Skeletal muscle tissue (tissue), 4 donors: ENCODE data around the gene BNC2. TPM values are rescaled to one million over a fixed set of nuclear protein-coding genes. Genes with fewer than 3 reads are reported as not detected.

Experiments used
- H3K27ac ChIP-seq: one replicate; pipeline ENCODE4 v1.7.0; 2013; ENCODE audit warnings: mild to moderate bottlenecking, low read depth, low read length, inconsistent platforms
- H3K27me3 ChIP-seq, 3 donors: one replicate each; pipeline ENCODE4 v1.7.0; 2013; ENCODE audit warnings: low read length in 3 of 3; ENCODE audit not compliant: control insufficient read depth in 3 of 3, insufficient read depth in 3 of 3
- H3K36me3 ChIP-seq, 3 donors: one replicate each; pipeline ENCODE4 v1.7.0; 2013; ENCODE audit warnings: low read length in 3 of 3; ENCODE audit not compliant: control insufficient read depth in 3 of 3, insufficient read depth in 3 of 3
- H3K4me1 ChIP-seq, 3 donors: one replicate each; pipeline ENCODE4 v1.7.0; 2013; ENCODE audit warnings: low read length in 3 of 3, mild to moderate bottlenecking in 3 of 3; ENCODE audit not compliant: control insufficient read depth in 3 of 3, insufficient read depth in 3 of 3
- H3K4me3 ChIP-seq, 3 donors: one replicate each; pipeline ENCODE4 v1.7.0; 2013; ENCODE audit warnings: low read length in 3 of 3
- H3K9ac ChIP-seq, 3 donors: one replicate each; pipeline ENCODE4 v1.7.0; 2013; ENCODE audit warnings: low read length in 3 of 3, mild to moderate bottlenecking in 3 of 3, moderate library complexity in 2 of 3, low read depth in 1 of 3
- H3K9me3 ChIP-seq, 3 donors: one replicate each; pipeline ENCODE4 v1.7.0; 2013; ENCODE audit warnings: low read length in 3 of 3; ENCODE audit not compliant: control insufficient read depth in 3 of 3
- total RNA-seq: library from RNA; depleted of rRNA; stranded (reverse); fragments of >200 nt; gene quantifications from one replicate; pipeline ENCODE4 v1.2.3, GENCODE V29; 2014
- donor health status: Osteomylitis.

The BNC2 gene
- total RNA-seq, 1 donor from 2014 or later: 10.4 TPM

DNA sequence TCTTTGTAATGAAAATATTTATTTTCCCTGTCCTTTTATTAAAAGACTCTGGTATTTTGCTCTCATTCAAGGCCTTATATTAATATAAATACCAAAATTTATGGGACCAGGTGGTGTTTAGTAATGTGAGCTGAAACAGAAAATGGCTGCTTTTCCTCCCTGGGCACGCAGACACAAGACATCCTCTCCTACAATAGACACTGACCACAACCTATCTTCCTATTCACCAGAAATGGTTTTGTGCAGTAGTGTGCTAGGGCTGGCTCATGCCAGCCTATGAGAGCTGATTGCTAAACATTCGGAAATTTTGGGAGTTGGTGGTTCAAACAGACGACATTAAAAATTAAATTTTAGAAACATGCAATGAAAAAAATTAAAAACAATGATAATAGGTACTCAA is 338.2 kb downstream of the BNC2 start:
- H3K36me3 ChIP-seq: no peaks in the 10 kb centered on the region
- H3K27me3 ChIP-seq: no peaks in the 10 kb centered on the region
- H3K4me3 ChIP-seq: no peak overlapping the region
- no peak overlapping the region for H3K27ac ChIP-seq
- no peak overlapping the region for H3K9ac ChIP-seq
- H3K4me1 ChIP-seq: peaks cover 0 to 5% (median 4%) of the 10 kb centered on the region in 3 donors
- no peaks in the 10 kb centered on the region for H3K9me3 ChIP-seq

DNA sequence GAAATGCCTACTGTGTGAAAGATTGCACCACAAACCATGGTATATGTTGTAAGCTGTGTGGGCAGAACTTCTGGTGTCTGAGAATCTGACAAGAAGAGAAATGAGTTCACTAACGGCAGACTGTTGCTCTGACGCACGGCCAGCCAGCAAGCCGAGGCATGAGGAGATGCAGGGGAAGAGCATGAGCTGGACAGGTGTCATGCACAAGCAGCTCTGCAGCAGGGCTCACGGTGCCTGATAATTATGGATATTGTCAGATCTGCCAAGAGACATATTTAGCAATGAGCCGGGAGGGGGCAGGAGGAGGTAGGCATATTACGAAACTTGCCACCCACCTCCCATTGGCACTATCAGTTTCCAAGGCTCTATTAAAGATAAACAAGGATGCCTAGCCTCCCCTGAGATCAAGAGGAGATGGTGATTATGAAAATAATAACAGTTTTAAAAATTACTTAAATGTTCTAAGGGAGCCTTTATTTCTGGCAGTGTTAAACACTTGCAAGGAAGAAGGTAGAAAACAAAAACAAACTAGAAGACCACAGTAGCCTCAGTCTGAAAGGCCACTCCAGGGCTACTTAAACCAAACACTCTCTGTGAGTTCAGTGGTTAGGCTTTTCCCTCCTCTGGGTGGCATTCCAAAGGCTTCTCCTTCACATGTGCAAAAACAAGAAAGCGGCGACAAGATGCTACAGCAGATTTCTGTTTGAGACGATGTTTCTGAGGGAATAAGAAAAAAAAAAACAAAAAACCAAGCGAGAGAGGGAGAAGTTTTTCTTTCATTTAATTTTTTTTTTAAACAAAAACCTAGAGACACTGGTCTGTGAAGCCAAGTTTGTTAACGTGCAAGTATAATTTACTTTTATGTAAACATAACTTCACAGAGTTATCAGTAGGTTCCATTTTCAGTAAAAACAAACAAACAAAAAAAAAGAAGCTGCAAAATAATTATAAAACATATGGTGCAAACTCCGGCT is 339.5 kb downstream of the BNC2 start:
- Histone ChIP-seq H3K27ac (no peak overlapping the region), H3K36me3 (no peaks in the 10 kb centered on the region), H3K27me3 (no peaks in the 10 kb centered on the region), H3K9me3 (no peaks in the 10 kb centered on the region), H3K4me3 (no peak overlapping the region), H3K9ac (peak overlapping the region in 1 of 3 donors; percentile 54), H3K4me1 (peaks cover 0 to 5% (median 4%) of the 10 kb centered on the region in 3 donors)

DNA sequence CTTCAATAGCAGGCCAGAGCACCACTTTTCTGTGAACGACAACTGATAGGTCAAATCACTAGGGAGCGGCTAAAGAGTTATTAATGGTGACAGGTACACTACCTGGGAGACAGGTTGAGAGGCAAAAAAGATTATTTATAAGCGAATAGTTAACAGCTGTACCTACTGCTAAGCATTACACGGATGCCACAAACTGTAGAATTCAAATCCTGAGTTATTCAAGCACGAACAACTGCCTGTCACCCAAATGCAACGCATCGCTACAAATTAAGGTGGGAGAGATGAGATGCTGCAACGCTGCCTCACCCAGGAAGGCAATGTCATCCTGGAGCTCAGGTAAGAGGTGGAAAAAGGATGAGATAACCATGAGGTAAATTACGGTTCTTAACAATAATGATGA is 342.9 kb downstream of the BNC2 start:
- no peak overlapping the region for H3K9ac ChIP-seq
- H3K4me1 ChIP-seq: peaks cover 0 to 5% (median 4%) of the 10 kb centered on the region in 3 donors

DNA sequence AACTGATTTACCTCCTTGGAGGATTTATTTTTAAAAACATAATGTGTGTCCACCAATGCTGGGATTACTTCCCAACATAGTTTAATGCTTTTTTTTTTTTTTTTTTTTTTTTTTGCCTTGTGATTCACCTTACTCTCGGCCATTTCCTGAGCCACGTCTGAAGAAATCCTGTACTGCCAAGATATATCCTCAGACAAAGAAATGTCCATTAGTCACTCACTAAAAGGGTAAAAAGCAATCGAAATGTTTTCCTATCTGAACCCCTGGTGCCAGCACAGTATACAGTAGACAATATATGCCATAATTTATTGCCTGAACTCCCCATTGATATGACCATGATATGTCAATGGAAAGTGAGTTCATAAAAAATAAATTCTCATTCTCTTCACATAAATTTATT is 344.1 kb downstream of the BNC2 start:
- Histone ChIP-seq H3K4me1 (peaks cover 0 to 11% (median 10%) of the 10 kb centered on the region in 3 donors), H3K9ac (no peak overlapping the region), H3K4me3 (no peak overlapping the region), H3K27me3 (no peaks in the 10 kb centered on the region), H3K27ac (no peak overlapping the region), H3K9me3 (no peaks in the 10 kb centered on the region), H3K36me3 (no peaks in the 10 kb centered on the region)

More for the DNA sequence above, 342.9 kb downstream of the BNC2 start:
- Histone ChIP-seq H3K36me3 (no peaks in the 10 kb centered on the region), H3K4me3 (no peak overlapping the region), H3K9me3 (no peaks in the 10 kb centered on the region), H3K27ac (no peak overlapping the region), H3K27me3 (no peaks in the 10 kb centered on the region)

DNA sequence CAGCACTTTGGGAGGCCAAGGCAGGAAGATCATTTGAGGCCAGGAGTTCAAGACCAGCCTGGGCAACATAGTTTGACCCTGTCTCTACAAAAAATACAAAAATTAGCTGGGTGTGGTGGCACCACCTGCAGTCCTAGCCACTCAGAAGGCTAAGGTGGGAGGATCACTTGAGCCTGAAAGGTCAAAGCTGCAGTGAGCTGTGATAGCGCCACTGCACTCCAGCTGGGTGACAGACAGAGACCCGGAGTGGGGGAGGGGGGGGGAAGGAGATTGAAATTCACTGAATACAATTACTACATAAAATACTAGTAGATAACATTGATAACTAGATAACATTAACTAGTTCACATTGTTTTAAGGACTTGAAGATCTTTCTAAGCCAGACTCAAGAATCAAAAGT is 345.6 kb downstream of the BNC2 start:
- Histone ChIP-seq H3K4me3 (no peak overlapping the region), H3K27ac (no peak overlapping the region), H3K9me3 (no peaks in the 10 kb centered on the region), H3K27me3 (no peaks in the 10 kb centered on the region), H3K9ac (no peak overlapping the region), H3K4me1 (peaks cover 0 to 7% (median 7%) of the 10 kb centered on the region in 3 donors), H3K36me3 (no peaks in the 10 kb centered on the region)

DNA sequence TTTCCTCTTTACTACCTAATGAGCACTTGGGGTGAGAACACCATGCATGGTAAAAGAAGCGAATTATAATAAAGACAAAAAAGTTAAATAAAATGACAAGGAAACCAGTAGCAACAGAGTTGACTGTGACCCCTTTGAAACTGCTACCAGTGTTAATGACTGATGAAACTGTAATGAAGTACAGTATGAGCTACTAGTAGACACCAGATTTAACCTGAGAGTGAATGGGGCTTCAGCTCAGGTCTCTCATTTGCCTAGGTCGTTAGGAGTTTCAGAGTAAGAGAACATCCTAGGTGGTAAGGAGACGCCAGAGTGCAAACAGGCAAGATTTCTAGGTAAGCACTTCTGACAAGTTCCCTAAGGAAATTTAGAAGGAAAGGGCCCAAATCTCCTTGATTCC is 346.4 kb downstream of the BNC2 start:
- Histone ChIP-seq H3K9ac (no peak overlapping the region), H3K9me3 (no peaks in the 10 kb centered on the region), H3K4me3 (no peak overlapping the region), H3K36me3 (no peaks in the 10 kb centered on the region), H3K27me3 (no peaks in the 10 kb centered on the region), H3K27ac (no peak overlapping the region), H3K4me1 (peaks cover 0 to 7% (median 7%) of the 10 kb centered on the region in 3 donors)

DNA sequence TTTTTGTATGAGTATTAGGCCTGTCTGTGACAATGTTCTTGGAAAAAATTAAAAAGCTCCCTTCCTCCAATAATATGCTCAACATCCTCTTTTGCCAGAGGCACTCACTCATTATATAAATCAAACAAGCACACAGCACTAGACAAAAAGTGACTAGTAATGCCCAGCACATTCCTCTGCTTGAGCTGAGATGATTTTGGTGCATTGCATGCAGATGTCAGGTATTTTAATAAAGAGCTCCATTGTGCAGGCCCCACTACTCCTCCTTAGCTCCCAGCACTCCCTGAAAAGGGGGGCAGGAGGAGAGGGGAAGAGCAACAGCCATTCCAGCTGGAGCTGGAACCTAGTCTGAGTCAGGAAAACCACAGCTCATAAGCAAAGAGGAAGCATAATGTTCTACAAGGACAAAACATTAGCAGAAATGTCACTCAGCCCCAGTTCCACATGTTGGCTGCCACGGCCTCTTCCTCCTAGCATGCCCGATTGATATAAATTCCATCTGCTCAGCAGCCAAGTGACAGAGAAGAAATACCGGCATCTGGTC is 348.5 kb downstream of the BNC2 start:
- peak overlapping the region; percentile 52 for H3K27ac ChIP-seq
- no peak overlapping the region for H3K9ac ChIP-seq
- no peaks in the 10 kb centered on the region for H3K27me3 ChIP-seq
- no peaks in the 10 kb centered on the region for H3K36me3 ChIP-seq
- no peak overlapping the region for H3K4me3 ChIP-seq
- peaks cover 0 to 7% (median 7%) of the 10 kb centered on the region in 3 donors for H3K4me1 ChIP-seq
- H3K9me3 ChIP-seq: no peaks in the 10 kb centered on the region

DNA sequence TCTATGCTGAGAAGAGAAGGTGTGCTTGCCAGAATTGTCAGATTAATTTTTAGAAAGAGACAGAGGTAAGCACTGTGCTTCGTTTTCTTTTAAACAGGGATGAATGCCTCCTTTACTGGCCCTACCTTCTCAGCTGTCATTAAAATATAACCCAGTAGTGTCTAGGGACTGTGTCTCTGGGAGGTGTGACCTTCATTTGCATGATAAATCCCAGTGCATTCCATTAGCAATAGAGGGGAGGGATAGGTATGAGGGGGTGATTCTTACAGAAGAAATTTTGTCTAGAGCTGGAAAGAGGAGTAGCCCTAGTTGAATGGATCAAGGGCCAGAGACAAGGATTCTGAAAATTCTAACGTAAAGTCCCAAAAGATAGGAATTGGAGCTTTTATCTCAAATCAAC is 351.5 kb downstream of the BNC2 start:
- no peak overlapping the region for H3K27ac ChIP-seq
- H3K27me3 ChIP-seq: no peaks in the 10 kb centered on the region
- H3K4me3 ChIP-seq: no peak overlapping the region
- no peaks in the 10 kb centered on the region for H3K9me3 ChIP-seq
- no peak overlapping the region for H3K9ac ChIP-seq
- no peaks in the 10 kb centered on the region for H3K36me3 ChIP-seq
- H3K4me1 ChIP-seq: peaks cover 0 to 14% (median 7%) of the 10 kb centered on the region in 3 donors

DNA sequence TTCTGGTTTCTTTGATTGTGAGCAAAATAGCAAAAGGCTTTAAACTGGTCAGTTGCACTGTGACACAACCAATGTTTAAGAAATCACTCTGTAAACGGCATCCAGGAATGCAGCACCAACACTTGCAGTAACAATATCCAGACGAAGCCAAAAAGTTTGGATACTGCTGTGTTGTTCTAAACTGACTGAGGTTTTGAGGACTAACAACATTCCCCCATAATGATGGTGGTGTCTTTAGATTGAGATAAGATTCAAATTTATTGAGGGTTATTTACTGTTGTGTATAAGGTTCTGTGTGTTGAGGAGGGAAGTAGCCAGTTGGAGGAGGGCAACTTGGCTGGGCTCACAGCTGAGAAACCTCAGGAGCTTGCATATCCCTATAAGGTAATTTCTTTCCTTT is 353.6 kb downstream of the BNC2 start:
- Histone ChIP-seq H3K27ac (no peak overlapping the region), H3K36me3 (no peaks in the 10 kb centered on the region), H3K4me3 (no peak overlapping the region), H3K27me3 (no peaks in the 10 kb centered on the region), H3K4me1 (peaks cover 0 to 15% (median under 1%) of the 10 kb centered on the region in 3 donors), H3K9me3 (no peaks in the 10 kb centered on the region), H3K9ac (no peak overlapping the region)

DNA sequence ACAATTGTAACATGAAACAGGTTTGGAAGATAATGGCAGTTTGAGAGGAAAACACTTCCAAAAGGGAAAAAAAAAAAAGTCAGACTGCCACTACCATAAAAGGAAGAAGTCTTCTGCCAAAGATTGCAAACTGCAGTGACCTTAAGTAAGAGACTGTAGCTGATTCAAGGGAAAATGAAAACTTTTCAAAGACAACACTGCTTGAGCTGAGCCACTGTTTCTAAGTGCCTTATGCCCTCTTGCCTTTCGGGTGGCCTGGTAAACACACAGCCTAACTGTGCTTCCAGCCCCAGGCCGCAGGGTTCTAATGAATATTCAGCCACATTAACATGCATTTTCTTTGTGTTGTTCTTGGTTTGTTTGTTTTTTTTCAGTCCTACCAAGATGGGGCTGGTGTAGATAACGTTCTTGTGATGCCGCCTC is 354.6 kb downstream of the BNC2 start:
- H3K4me3 ChIP-seq: no peak overlapping the region
- H3K4me1 ChIP-seq: peaks cover 0 to 9% (median 0%) of the 10 kb centered on the region in 3 donors
- no peaks in the 10 kb centered on the region for H3K27me3 ChIP-seq
- H3K9ac ChIP-seq: no peak overlapping the region
- no peaks in the 10 kb centered on the region for H3K9me3 ChIP-seq
- no peaks in the 10 kb centered on the region for H3K36me3 ChIP-seq
- peak overlapping the region; percentile 11 for H3K27ac ChIP-seq
